ENCODE measurements around the gene MVB12B. TPM values are rescaled to one million over a fixed set of nuclear protein-coding genes. Genes with fewer than 3 reads are reported as not detected.

Gene MVB12B
- total RNA-seq, 1 experiment from 2014 or later, result 9.4 TPM

GRCh38 chr9:126347911-126348760 is 21.5 kb downstream of the MVB12B start:
- no peaks in the 10 kb centered on the region for H3K4me1 ChIP-seq (ENCODE audit: control insufficient read depth, insufficient read depth, low read length)
- no peak overlapping the region for H3K4me3 ChIP-seq (ENCODE audit: low read depth in 2 of 2, low read length in 2 of 2)
- ATAC-seq, result no peak
- H3K9me3 ChIP-seq (ENCODE audit: control insufficient read depth, insufficient read depth, low read depth, low read length), result no peaks in the 10 kb centered on the region
- BruUV-seq (replicated peaks), result no TSS peak
- ChIA-PET POLR2A (no interaction called here), CTCF (no interaction called here)
- no peaks in the 10 kb centered on the region for H3K36me3 ChIP-seq (ENCODE audit: control insufficient read depth, insufficient read depth, low read length)
- in situ Hi-C loops (cut with HindIII; ENCODE audit: low pct_unique_long_range_greater_than_20kb, low sequenced_read_pairs), result no loop called here
- no peak for TF ChIP-seq REST (IDR thresholded peaks at IDR 0.05; ENCODE audit: insufficient read depth in 1 of 2, low read depth in 2 of 2, low read length in 1 of 2)
- no peak for TF ChIP-seq POLR2AphosphoS5 (IDR thresholded peaks at IDR 0.05; ENCODE audit: low read depth, low read length)
- no peak for TF ChIP-seq SIN3A (IDR thresholded peaks at IDR 0.05; ENCODE audit: borderline replicate concordance, insufficient read depth, low read depth, low read length)
- no peak for DNase-seq (ENCODE audit: low read depth, low spot score)
- H3K27ac ChIP-seq (ENCODE audit: low read length), result no peak overlapping the region
- intact Hi-C loops (cut with micrococcal nuclease; ENCODE audit: unreplicated experiment), result no loop called here
- no peaks in the 10 kb centered on the region for H3K27me3 ChIP-seq (ENCODE audit: control insufficient read depth, insufficient read depth, low read length)

- POLR2A ChIA-PET, result no interaction called here
- DNase-seq (ENCODE audit: low read depth, low spot score), result no peak
- intact Hi-C loops (cut with micrococcal nuclease; ENCODE audit: unreplicated experiment), result no loop called here
- no TSS peak for BruUV-seq (replicated peaks)
- in situ Hi-C loops (cut with HindIII; ENCODE audit: low pct_unique_long_range_greater_than_20kb, low sequenced_read_pairs), result no loop called here
- Histone ChIP-seq H3K4me3 (ENCODE audit: low read depth in 2 of 2, low read length in 2 of 2) (no peak overlapping the region), H3K27ac (ENCODE audit: low read length) (no peak overlapping the region), H3K27me3 (ENCODE audit: control insufficient read depth, insufficient read depth, low read length) (no peaks in the 10 kb centered on the region), H3K4me1 (ENCODE audit: control insufficient read depth, insufficient read depth, low read length) (no peaks in the 10 kb centered on the region), H3K9me3 (ENCODE audit: control insufficient read depth, insufficient read depth, low read depth, low read length) (no peaks in the 10 kb centered on the region), H3K36me3 (ENCODE audit: control insufficient read depth, insufficient read depth, low read length) (no peaks in the 10 kb centered on the region)
- CTCF ChIA-PET, result no interaction called here
- no peak for TF ChIP-seq SIN3A (IDR thresholded peaks at IDR 0.05; ENCODE audit: borderline replicate concordance, insufficient read depth, low read depth, low read length)
- no peak for ATAC-seq
Observed at GRCh38 chr9:126348911-126349550, 22.4 kb downstream of the MVB12B start.

GRCh38 chr9:126354887-126355770 is 28.5 kb downstream of the MVB12B start:
- DNase-seq (ENCODE audit: low read depth, low spot score) (no peak), ATAC-seq (no peak)
- H3K4me3 ChIP-seq (ENCODE audit: low read depth in 2 of 2, low read length in 2 of 2), result no peak overlapping the region
- no peak for TF ChIP-seq SIN3A (IDR thresholded peaks at IDR 0.05; ENCODE audit: borderline replicate concordance, insufficient read depth, low read depth, low read length)
- no peak for TF ChIP-seq TCF7L2 (IDR thresholded peaks at IDR 0.05; ENCODE audit: low read depth, low read length)
- no peak for TF ChIP-seq REST (IDR thresholded peaks at IDR 0.05; ENCODE audit: insufficient read depth in 1 of 2, low read depth in 2 of 2, low read length in 1 of 2)
- no peak for TF ChIP-seq POLR2AphosphoS5 (IDR thresholded peaks at IDR 0.05; ENCODE audit: low read depth, low read length)
- no peak for TF ChIP-seq CTCF (IDR thresholded peaks at IDR 0.05)
- no peaks in the 10 kb centered on the region for H3K27me3 ChIP-seq (ENCODE audit: control insufficient read depth, insufficient read depth, low read length)
- H3K9me3 ChIP-seq (ENCODE audit: control insufficient read depth, insufficient read depth, low read depth, low read length), result peaks cover 9% of the 10 kb centered on the region; the same call in 1 of the 2 replicates
- BruUV-seq (replicated peaks), result no TSS peak
- H3K36me3 ChIP-seq (ENCODE audit: control insufficient read depth, insufficient read depth, low read length), result no peaks in the 10 kb centered on the region
- POLR2A ChIA-PET, result no interaction called here
- H3K4me1 ChIP-seq (ENCODE audit: control insufficient read depth, insufficient read depth, low read length), result no peaks in the 10 kb centered on the region
- H3K27ac ChIP-seq (ENCODE audit: low read length), result no peak overlapping the region
- intact Hi-C loops (cut with micrococcal nuclease; ENCODE audit: unreplicated experiment), result no loop called here
- in situ Hi-C loops (cut with HindIII; ENCODE audit: low pct_unique_long_range_greater_than_20kb, low sequenced_read_pairs), result no loop called here
- CTCF ChIA-PET, result no interaction called here
